ENCODE data around the gene BST1. TPM values are rescaled to one million over a fixed set of nuclear protein-coding genes. Genes with fewer than 3 reads are reported as not detected.

Gene BST1
- polyA plus RNA-seq, 1 donor (not counting 4 experiments of a cell fraction or from before 2014, with no cell fraction given), result 1.2 TPM

GRCh38 chr4:15714646-15715435 lies 12.0 kb downstream of the BST1 start:
- no peaks in the 10 kb centered on the region for H3K27me3 ChIP-seq (ENCODE audit: control insufficient read depth, extremely low read depth, insufficient read depth, low read length)
- H3K9me1 ChIP-seq (ENCODE audit: control insufficient read depth, extremely low read depth, insufficient read depth, low read length), result no peaks in the 10 kb centered on the region
- H3K9ac ChIP-seq (ENCODE audit: control insufficient read depth, extremely low read depth, insufficient read depth, low read length), result no peak overlapping the region
- H4K20me1 ChIP-seq (ENCODE audit: control insufficient read depth, extremely low read depth, insufficient read depth, low read length), result no peaks in the 10 kb centered on the region
- TF ChIP-seq, protein P1, sequence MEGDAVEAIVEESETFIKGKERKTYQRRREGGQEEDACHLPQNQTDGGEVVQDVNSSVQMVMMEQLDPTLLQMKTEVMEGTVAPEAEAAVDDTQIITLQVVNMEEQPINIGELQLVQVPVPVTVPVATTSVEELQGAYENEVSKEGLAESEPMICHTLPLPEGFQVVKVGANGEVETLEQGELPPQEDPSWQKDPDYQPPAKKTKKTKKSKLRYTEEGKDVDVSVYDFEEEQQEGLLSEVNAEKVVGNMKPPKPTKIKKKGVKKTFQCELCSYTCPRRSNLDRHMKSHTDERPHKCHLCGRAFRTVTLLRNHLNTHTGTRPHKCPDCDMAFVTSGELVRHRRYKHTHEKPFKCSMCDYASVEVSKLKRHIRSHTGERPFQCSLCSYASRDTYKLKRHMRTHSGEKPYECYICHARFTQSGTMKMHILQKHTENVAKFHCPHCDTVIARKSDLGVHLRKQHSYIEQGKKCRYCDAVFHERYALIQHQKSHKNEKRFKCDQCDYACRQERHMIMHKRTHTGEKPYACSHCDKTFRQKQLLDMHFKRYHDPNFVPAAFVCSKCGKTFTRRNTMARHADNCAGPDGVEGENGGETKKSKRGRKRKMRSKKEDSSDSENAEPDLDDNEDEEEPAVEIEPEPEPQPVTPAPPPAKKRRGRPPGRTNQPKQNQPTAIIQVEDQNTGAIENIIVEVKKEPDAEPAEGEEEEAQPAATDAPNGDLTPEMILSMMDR (optimal IDR thresholded peaks at IDR 0.05 in 1 of 3, IDR thresholded peaks at IDR 0.05 in 1 of 3, conservative IDR thresholded peaks at IDR 0.05 in 1 of 3; ENCODE audit: extremely low read depth in 1 of 3, insufficient read depth in 2 of 3, low read length in 3 of 3), result no peak
- TF ChIP-seq EZH2 (IDR thresholded peaks at IDR 0.05; ENCODE audit: low read length), result no peak
- no peak overlapping the region for H3K4me3 ChIP-seq (ENCODE audit: control insufficient read depth in 2 of 3, extremely low read depth in 1 of 3, insufficient read depth in 2 of 3, low read depth in 1 of 3, low read length in 3 of 3)
- FAIRE-seq (no peak), DNase-seq (ENCODE audit: low read depth, low spot score) (no peak)
- dilution Hi-C loops (cut with MboI; ENCODE audit: extremely low pct_ligation_motif_present, low sequenced_read_pairs), result no loop called here
- H3K4me2 ChIP-seq (ENCODE audit: control insufficient read depth, extremely low read depth, insufficient read depth, low read depth, low read length), result no peak overlapping the region
- H2AFZ ChIP-seq (ENCODE audit: control insufficient read depth, low read length), result no peak overlapping the region
- H3K79me2 ChIP-seq (ENCODE audit: control insufficient read depth, insufficient read depth, low read length), result no peaks in the 10 kb centered on the region
- H3K36me3 ChIP-seq (ENCODE audit: control insufficient read depth in 2 of 2, extremely low read depth in 1 of 2, insufficient read depth in 2 of 2, low read length in 2 of 2), result no peaks in the 10 kb centered on the region
- no peaks in the 10 kb centered on the region for H3K9me3 ChIP-seq (ENCODE audit: control insufficient read depth, low read depth, low read length)
- H3K4me1 ChIP-seq (ENCODE audit: control insufficient read depth, extremely low read depth, insufficient read depth, low read length), result no peaks in the 10 kb centered on the region
- no peak overlapping the region for H3K27ac ChIP-seq (ENCODE audit: control insufficient read depth, insufficient read depth, low read length)

- no peak overlapping the region for H3K4me2 ChIP-seq (ENCODE audit: control insufficient read depth, extremely low read depth, insufficient read depth, low read depth, low read length)
- no peaks in the 10 kb centered on the region for H3K27me3 ChIP-seq (ENCODE audit: control insufficient read depth, extremely low read depth, insufficient read depth, low read length)
- dilution Hi-C loops (cut with MboI; ENCODE audit: extremely low pct_ligation_motif_present, low sequenced_read_pairs), result no loop called here
- no peak overlapping the region for H2AFZ ChIP-seq (ENCODE audit: control insufficient read depth, low read length)
- no peaks in the 10 kb centered on the region for H3K9me1 ChIP-seq (ENCODE audit: control insufficient read depth, extremely low read depth, insufficient read depth, low read length)
- H3K36me3 ChIP-seq (ENCODE audit: control insufficient read depth in 2 of 2, extremely low read depth in 1 of 2, insufficient read depth in 2 of 2, low read length in 2 of 2), result no peaks in the 10 kb centered on the region
- no peak for TF ChIP-seq EZH2 (IDR thresholded peaks at IDR 0.05; ENCODE audit: low read length)
- TF ChIP-seq, protein P1 (optimal IDR thresholded peaks at IDR 0.05 in 1 of 3, IDR thresholded peaks at IDR 0.05 in 1 of 3, conservative IDR thresholded peaks at IDR 0.05 in 1 of 3; ENCODE audit: extremely low read depth in 1 of 3, insufficient read depth in 2 of 3, low read length in 3 of 3), result no peak
- no peak for DNase-seq (ENCODE audit: low read depth, low spot score)
- no peak overlapping the region for H3K9ac ChIP-seq (ENCODE audit: control insufficient read depth, extremely low read depth, insufficient read depth, low read length)
- H3K27ac ChIP-seq (ENCODE audit: control insufficient read depth, insufficient read depth, low read length), result no peak overlapping the region
- H4K20me1 ChIP-seq (ENCODE audit: control insufficient read depth, extremely low read depth, insufficient read depth, low read length), result no peaks in the 10 kb centered on the region
- no peak for FAIRE-seq
- no peak overlapping the region for H3K4me3 ChIP-seq (ENCODE audit: control insufficient read depth in 2 of 3, extremely low read depth in 1 of 3, insufficient read depth in 2 of 3, low read depth in 1 of 3, low read length in 3 of 3)
- no peaks in the 10 kb centered on the region for H3K9me3 ChIP-seq (ENCODE audit: control insufficient read depth, low read depth, low read length)
- H3K79me2 ChIP-seq (ENCODE audit: control insufficient read depth, insufficient read depth, low read length), result no peaks in the 10 kb centered on the region
- H3K4me1 ChIP-seq (ENCODE audit: control insufficient read depth, extremely low read depth, insufficient read depth, low read length), result no peaks in the 10 kb centered on the region
Observed at GRCh38 chr4:15716115-15716514, 13.2 kb downstream of the BST1 start.
